Neural crest cell (in vitro differentiated cells): ENCODE results near the gene NIPA2. TPM values are rescaled to one million over a fixed set of nuclear protein-coding genes. Genes with fewer than 3 reads are reported as not detected.

Source experiments
- DNase-seq: peaks from one replicate; pipeline ENCODE4 v3.0.0; 2021; ENCODE audit warnings: low read depth, mixed read lengths, low spot score
- H3K27ac Mint-ChIP-seq: one replicate; pipeline ENCODE4 v1.8.0; 2021; ENCODE audit warnings: mild to moderate bottlenecking, mixed read lengths; ENCODE audit not compliant: unreplicated experiment
- H3K27me3 Mint-ChIP-seq: 2 replicates; pipeline ENCODE4 v1.8.0; 2021; ENCODE audit warnings: low read depth, mild to moderate bottlenecking, mixed read lengths
- H3K36me3 Mint-ChIP-seq: 2 replicates; pipeline ENCODE4 v1.8.0; 2021; ENCODE audit warnings: low read depth, mild to moderate bottlenecking, mixed read lengths
- H3K4me1 Mint-ChIP-seq: 2 replicates; pipeline ENCODE4 v1.8.0; 2021; ENCODE audit warnings: mixed read lengths
- H3K4me3 Mint-ChIP-seq: one replicate; pipeline ENCODE4 v1.8.0; 2021; ENCODE audit warnings: mild to moderate bottlenecking, mixed read lengths
- H3K9me3 Mint-ChIP-seq: 2 replicates; pipeline ENCODE4 v1.8.0; 2021; ENCODE audit warnings: mixed read lengths
- CTCF ChIP-seq: fragments of 200-600 bp; sonication (generic); conservative IDR thresholded peaks from 2 replicates; pipeline ENCODE4 v1.5.0; 2021; ENCODE audit warnings: antibody characterized with exemption, mild to moderate bottlenecking
- total RNA-seq: library from RNA; stranded (reverse); gene quantifications from 2 replicates; pipeline ENCODE4 v1.2.1, GENCODE V29; 2021

Gene NIPA2
- total RNA-seq, 1 donor from 2014 or later, result 49.9 TPM

DNA sequence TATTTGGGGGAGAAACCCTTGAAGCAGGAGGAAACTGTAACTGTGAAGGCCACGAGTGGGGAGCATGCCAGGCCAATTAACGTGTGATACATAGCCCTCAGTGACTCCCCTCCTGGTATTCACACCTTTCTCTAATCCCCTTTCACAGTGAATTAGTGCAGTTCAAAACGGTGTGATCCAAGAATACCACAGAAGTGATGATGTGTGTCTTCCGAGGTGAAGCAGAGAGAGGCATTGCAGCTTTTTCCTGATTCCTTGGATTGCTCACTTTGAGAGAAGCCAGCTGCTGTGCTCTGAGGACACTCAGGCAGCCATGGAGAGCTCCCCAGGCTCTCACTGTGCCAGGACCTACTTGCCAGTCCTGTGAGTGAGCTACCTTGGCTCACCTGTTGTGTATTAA is 17.3 kb downstream of the NIPA2 start:
- Mint-ChIP-seq H3K36me3 (peaks cover 20% of the 10 kb centered on the region), H3K27ac (no peak overlapping the region), H3K27me3 (no peaks in the 10 kb centered on the region), H3K9me3 (no peaks in the 10 kb centered on the region), H3K4me3 (no peak overlapping the region), H3K4me1 (no peaks in the 10 kb centered on the region)
- TF ChIP-seq CTCF, result no peak
- no peak for DNase-seq

- Mint-ChIP-seq H3K27me3 (no peaks in the 10 kb centered on the region), H3K4me1 (no peaks in the 10 kb centered on the region), H3K9me3 (no peaks in the 10 kb centered on the region), H3K27ac (peak overlapping the region; percentile 35), H3K36me3 (peaks cover 20% of the 10 kb centered on the region), H3K4me3 (no peak overlapping the region)
- TF ChIP-seq CTCF, result no peak
- DNase-seq, result no peak
These were observed 18.2 kb downstream of the NIPA2 start for GRCh38 chr15:22856659-22857058.

DNA sequence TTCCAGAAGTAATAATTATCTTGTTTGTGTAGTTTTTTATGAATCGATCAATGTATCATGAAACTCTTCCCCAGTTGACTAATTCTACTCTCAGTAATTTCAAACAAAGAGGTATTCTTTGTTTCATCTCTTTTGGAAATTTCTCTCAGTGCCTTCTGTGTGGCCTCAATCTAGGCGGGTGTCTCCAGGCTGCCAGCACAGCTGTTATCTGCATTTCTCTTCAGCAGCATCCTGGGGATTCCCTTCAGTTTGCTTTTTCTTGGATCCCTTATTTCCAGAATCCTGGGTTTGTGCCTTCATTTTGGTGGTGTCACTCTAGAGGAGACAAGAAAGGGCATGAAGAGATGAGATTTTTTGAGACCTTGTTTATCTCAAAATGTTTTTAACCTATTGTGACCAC is 22.7 kb downstream of the NIPA2 start:
- Mint-ChIP-seq H3K4me3 (no peak overlapping the region), H3K9me3 (no peaks in the 10 kb centered on the region), H3K27ac (no peak overlapping the region), H3K4me1 (peaks cover 5% of the 10 kb centered on the region), H3K36me3 (peaks cover 34% of the 10 kb centered on the region), H3K27me3 (no peaks in the 10 kb centered on the region)
- TF ChIP-seq CTCF, result no peak
- no peak for DNase-seq

- no peaks in the 10 kb centered on the region for H3K27me3 Mint-ChIP-seq
- H3K27ac Mint-ChIP-seq, result no peak overlapping the region
- H3K4me3 Mint-ChIP-seq, result no peak overlapping the region
- H3K4me1 Mint-ChIP-seq, result peaks cover 5% of the 10 kb centered on the region
- DNase-seq, result no peak
- H3K36me3 Mint-ChIP-seq, result peaks cover 31% of the 10 kb centered on the region
- H3K9me3 Mint-ChIP-seq, result no peaks in the 10 kb centered on the region
- TF ChIP-seq CTCF, result no peak
These were observed 24.9 kb downstream of the NIPA2 start for GRCh38 chr15:22863356-22863755.

- DNase-seq, result no peak
- no peak overlapping the region for H3K27ac Mint-ChIP-seq
- no peak for TF ChIP-seq CTCF
- peaks cover 34% of the 10 kb centered on the region for H3K36me3 Mint-ChIP-seq
- H3K4me1 Mint-ChIP-seq, result peaks cover 5% of the 10 kb centered on the region
- peak overlapping the region; percentile 17 for H3K4me3 Mint-ChIP-seq
- no peaks in the 10 kb centered on the region for H3K9me3 Mint-ChIP-seq
- H3K27me3 Mint-ChIP-seq, result no peaks in the 10 kb centered on the region
These were observed 27.6 kb downstream of the NIPA2 start for GRCh38 chr15:22866079-22866478.

GRCh38 chr15:22867886-22868285 is 29.4 kb downstream of the NIPA2 start:
- TF ChIP-seq CTCF, result no peak
- Mint-ChIP-seq H3K36me3 (peaks cover 43% of the 10 kb centered on the region), H3K4me3 (no peak overlapping the region), H3K9me3 (no peaks in the 10 kb centered on the region), H3K27ac (no peak overlapping the region), H3K27me3 (no peaks in the 10 kb centered on the region), H3K4me1 (peaks cover 5% of the 10 kb centered on the region)
- no peak for DNase-seq
